Right lobe of liver (tissue), 6 donors: ENCODE data around the gene MB21D2. TPM values are rescaled to one million over a fixed set of nuclear protein-coding genes. Genes with fewer than 3 reads are reported as not detected.

Experiments
- ATAC-seq, 4 donors: fragments of 200-7000 bp; cut with Tn5 transposase; one replicate each; pipeline ENCODE4 v1.9.1; 2020; ENCODE audit warnings: mild to moderate bottlenecking in 4 of 4, moderate library complexity in 4 of 4
- DNase-seq, 3 donors: peaks; one replicate each; pipeline ENCODE4 v3.0.0-alpha.2; 2020
- H3K27ac ChIP-seq, 3 donors: fragments of 200-600 bp; one replicate each; pipeline ENCODE4 v1.8.0; 2022
- H3K27me3 ChIP-seq, 2 donors: fragments of 200-600 bp; one replicate each; pipeline ENCODE4 v1.8.0; 2022
- H3K36me3 ChIP-seq, 4 donors: fragments of 200-600 bp; sonication (generic) in 1 of 4; one replicate each; pipeline versions ENCODE4 v1.5.1 to v1.8.0; 2017 to 2022; ENCODE audit warnings: control low read depth in 1 of 4
- H3K4me1 ChIP-seq, 4 donors: fragments of 200-600 bp; sonication (generic) in 1 of 4; one replicate each; pipeline versions ENCODE4 v1.5.1 to v1.8.0; 2017 to 2022; ENCODE audit warnings: control low read depth in 1 of 4
- H3K4me3 ChIP-seq, 3 donors: fragments of 200-600 bp; one replicate each; pipeline ENCODE4 v1.8.0; 2022
- H3K9me3 ChIP-seq, 4 donors: fragments of 200-600 bp; sonication (generic) in 1 of 4; one replicate each; pipeline versions ENCODE4 v1.5.1 to v1.8.0; 2017 to 2022; ENCODE audit warnings: control low read depth in 1 of 4
- POLR2A ChIP-seq: fragments of 450-650 bp; IDR thresholded peaks from one replicate; pipeline ENCODE4 v1.6.1; 2017; ENCODE audit warnings: antibody characterized with exemption, mild to moderate bottlenecking
- WGBS: methylation state at CpG from one replicate; pipeline ENCODE4 v1.1.6; 2018; ENCODE audit warnings: low coverage, low lambda C conversion rate; ENCODE audit not compliant: insufficient coverage; ENCODE audit errors: missing lambda C conversion rate; 5-methylcytosine and 5-hydroxymethylcytosine counted together
- intact Hi-C, 2 donors: fragments of 100-400 bp; cut with DNase I; formaldehyde crosslinking; loops; one replicate each; pipeline versions ENCODE4 v1.11.2 to v1.14.1; 2022
- total RNA-seq, 6 experiments: library from RNA; depleted of rRNA in 2 of 6; stranded (reverse); fragments of >200 nt in 2 of 6; fragmentation: NEBNext Ultra II Directional in 3 of 6; extraction: Animal tissue kit (Norgen Biotek cat#: 25700) in 3 of 6; gene quantifications; one replicate each; pipeline versions ENCODE4 v1.1.0 to v1.2.4, GENCODE V29; 2016 to 2023
- TF ChIP-seq, protein P1 (sequence below), 4 donors: fragments of 200-600 bp in 3 of 4; fragments of 450-650 bp in 1 of 4; IDR thresholded peaks; one replicate each; pipeline versions ENCODE4 v1.5.1 to v1.8.0; 2016 to 2022; ENCODE audit warnings: antibody characterized with exemption in 4 of 4, mild to moderate bottlenecking in 2 of 4
- donor health status: DM: no; HTN: yes; CAD: no.
- donor health status: DM: no; HTN: no; CAD: no.
- donor health status: DM: no; HTN: no; CAD: no.
- donor health status: DM: no; HTN: yes; CAD: no.
- donor health status: DM: no; HTN: yes; CAD: no.

The MB21D2 gene
- total RNA-seq, 6 experiments from 2014 or later, result 0.15 to 0.86 (median 0.31) TPM; not detected in 1

DNA sequence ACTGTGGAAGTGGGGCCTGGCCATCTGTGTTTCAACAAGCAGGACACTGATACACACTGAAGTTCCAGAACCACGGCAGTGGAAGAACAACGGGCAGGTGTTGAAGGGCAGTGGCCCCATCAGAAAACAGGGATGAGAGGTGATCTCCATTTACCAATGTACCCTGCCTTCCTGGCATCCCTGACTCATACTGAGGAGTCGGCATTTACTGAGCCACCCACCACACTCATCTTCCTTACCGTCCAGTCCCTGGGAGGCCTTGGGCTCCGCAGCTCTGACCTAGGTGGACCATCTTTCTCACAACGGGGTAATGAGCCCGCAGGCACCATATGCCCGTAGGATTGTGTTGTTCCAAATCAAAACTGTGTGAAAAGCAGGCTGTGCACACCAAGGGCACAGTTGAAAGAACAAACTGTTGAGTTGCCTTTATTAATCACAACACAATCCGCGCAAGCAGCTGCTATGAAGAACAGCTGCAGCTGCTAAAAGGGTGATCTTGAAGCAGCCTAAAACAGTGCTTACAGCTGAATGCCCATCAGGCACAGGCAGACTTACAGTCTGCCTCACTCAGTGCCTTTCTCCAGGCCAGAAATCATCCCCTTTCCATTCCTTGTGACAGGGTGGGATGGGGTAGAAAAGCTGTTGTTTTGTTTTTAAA, 12.9 kb downstream of the MB21D2 start:
- ATAC-seq (no peak), DNase-seq (no peak)
- Histone ChIP-seq H3K4me1 (no peaks in the 10 kb centered on the region), H3K27me3 (no peaks in the 10 kb centered on the region), H3K36me3 (no peaks in the 10 kb centered on the region), H3K4me3 (no peak overlapping the region), H3K9me3 (no peaks in the 10 kb centered on the region), H3K27ac (no peak overlapping the region)
- intact Hi-C loops, result no loop called here
- 86% methylated on average over 2 of the region's 10 CpGs for WGBS
- TF ChIP-seq, protein P1, sequence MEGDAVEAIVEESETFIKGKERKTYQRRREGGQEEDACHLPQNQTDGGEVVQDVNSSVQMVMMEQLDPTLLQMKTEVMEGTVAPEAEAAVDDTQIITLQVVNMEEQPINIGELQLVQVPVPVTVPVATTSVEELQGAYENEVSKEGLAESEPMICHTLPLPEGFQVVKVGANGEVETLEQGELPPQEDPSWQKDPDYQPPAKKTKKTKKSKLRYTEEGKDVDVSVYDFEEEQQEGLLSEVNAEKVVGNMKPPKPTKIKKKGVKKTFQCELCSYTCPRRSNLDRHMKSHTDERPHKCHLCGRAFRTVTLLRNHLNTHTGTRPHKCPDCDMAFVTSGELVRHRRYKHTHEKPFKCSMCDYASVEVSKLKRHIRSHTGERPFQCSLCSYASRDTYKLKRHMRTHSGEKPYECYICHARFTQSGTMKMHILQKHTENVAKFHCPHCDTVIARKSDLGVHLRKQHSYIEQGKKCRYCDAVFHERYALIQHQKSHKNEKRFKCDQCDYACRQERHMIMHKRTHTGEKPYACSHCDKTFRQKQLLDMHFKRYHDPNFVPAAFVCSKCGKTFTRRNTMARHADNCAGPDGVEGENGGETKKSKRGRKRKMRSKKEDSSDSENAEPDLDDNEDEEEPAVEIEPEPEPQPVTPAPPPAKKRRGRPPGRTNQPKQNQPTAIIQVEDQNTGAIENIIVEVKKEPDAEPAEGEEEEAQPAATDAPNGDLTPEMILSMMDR (IDR thresholded peaks at IDR 0.05), result no peak
- TF ChIP-seq POLR2A, result no peak

DNA sequence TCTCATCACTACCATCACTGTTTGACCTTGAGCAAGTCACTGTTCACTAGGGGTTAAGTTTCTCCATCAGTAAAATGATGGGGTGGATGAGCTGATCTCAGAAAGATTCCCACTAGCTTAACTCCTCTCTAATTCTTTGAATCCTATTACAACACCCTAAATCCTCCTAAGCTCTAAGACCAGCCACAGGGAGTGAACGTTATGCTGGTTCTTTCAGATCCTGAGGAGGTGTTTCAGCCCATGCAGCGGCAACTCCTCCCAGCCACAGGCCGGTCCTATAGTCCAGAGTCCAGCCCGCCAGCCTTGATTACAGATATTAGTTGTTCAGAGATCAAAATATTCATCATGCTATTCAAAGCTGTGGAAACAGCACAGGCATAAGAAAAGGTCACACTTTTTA, 15.1 kb downstream of the MB21D2 start:
- ATAC-seq (no peak), DNase-seq (no peak)
- intact Hi-C loops, result no loop called here
- TF ChIP-seq, protein P1 (IDR thresholded peaks at IDR 0.05), result no peak
- no peak for TF ChIP-seq POLR2A
- no peak overlapping the region for H3K27ac ChIP-seq
- H3K9me3 ChIP-seq, result no peaks in the 10 kb centered on the region
- H3K4me3 ChIP-seq, result no peak overlapping the region
- H3K27me3 ChIP-seq, result no peaks in the 10 kb centered on the region
- no peaks in the 10 kb centered on the region for H3K4me1 ChIP-seq
- no peaks in the 10 kb centered on the region for H3K36me3 ChIP-seq
- WGBS, result 62% methylated on average over 4 of the region's 4 CpGs

DNA sequence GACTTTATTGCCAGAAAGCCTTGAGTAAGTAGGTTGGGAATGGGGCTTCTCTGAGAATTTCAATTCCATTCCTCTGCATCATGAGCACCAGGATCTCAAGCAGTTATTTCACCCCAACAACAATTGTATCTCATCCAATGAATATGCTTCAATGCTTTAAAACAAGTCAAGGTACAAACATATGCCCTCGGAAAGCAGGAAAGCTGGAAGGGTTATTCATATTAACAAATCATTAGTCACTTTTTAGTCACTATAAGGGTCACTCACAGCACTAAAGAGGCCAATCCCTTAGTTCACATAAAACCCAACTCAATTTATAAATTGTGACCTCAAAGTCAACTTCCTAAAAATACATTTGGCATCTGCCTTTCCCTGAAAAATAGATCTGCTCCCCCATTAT, 16.2 kb downstream of the MB21D2 start:
- DNase-seq (no peak), ATAC-seq (no peak)
- H3K4me3 ChIP-seq, result no peak overlapping the region
- intact Hi-C loops, result no loop called here
- no peaks in the 10 kb centered on the region for H3K9me3 ChIP-seq
- no peaks in the 10 kb centered on the region for H3K27me3 ChIP-seq
- H3K36me3 ChIP-seq, result no peaks in the 10 kb centered on the region
- TF ChIP-seq POLR2A, result no peak
- TF ChIP-seq, protein P1 (IDR thresholded peaks at IDR 0.05), result no peak
- no peak overlapping the region for H3K27ac ChIP-seq
- no peaks in the 10 kb centered on the region for H3K4me1 ChIP-seq
- 92% methylated on average over 1 of the region's 1 CpG for WGBS

- no peaks in the 10 kb centered on the region for H3K27me3 ChIP-seq
- TF ChIP-seq, protein P1 (IDR thresholded peaks at IDR 0.05), result no peak
- TF ChIP-seq POLR2A, result no peak
- ATAC-seq (no peak), DNase-seq (no peak)
- no peak overlapping the region for H3K4me3 ChIP-seq
- H3K27ac ChIP-seq, result no peak overlapping the region
- intact Hi-C loops, result no loop called here
- WGBS, result 70% methylated on average over 3 of the region's 3 CpGs
- H3K36me3 ChIP-seq, result no peaks in the 10 kb centered on the region
- H3K4me1 ChIP-seq, result no peaks in the 10 kb centered on the region
- H3K9me3 ChIP-seq, result no peaks in the 10 kb centered on the region
Observed at GRCh38 chr3:192899540-192899982, 18.1 kb downstream of the MB21D2 start.
